Measurements from ENCODE around the gene RGS14.

- TF ChIP-seq CTCF (IDR thresholded peaks at IDR 0.05) (no peak), ZFX (IDR thresholded peaks at IDR 0.05; ENCODE audit: borderline replicate concordance) (no peak)
These were observed 51.5 kb downstream of the RGS14 start, which contains the start of gene F12 for GRCh38 chr5:177409043-177409801.
